NT2/D1 (cell line): ENCODE data around the gene FARS2.
"Not testable (repeated sequence)": the region's sequence is repeated elsewhere in the genome, so short reads cannot be mapped to it uniquely, and the experiment has no call there.

ENCODE experiments used
- SUZ12 ChIP-seq: IDR thresholded peaks from 2 replicates; pipeline ENCODE4 v1.6.1; 2011; ENCODE audit not compliant: insufficient read length, insufficient read depth; ENCODE audit errors: extremely low read depth
- YY1 ChIP-seq: IDR thresholded peaks from 2 replicates; pipeline ENCODE4 v1.6.1; 2011; ENCODE audit not compliant: insufficient read length, insufficient read depth
- ZNF274 ChIP-seq: IDR thresholded peaks from 2 replicates; pipeline ENCODE4 v1.6.1; 2011; ENCODE audit warnings: mild to moderate bottlenecking, low read depth, low read length

GRCh38 chr6:5564746-5565145 is 303.4 kb downstream of the FARS2 start:
- TF ChIP-seq YY1, SUZ12, ZNF274: not testable (repeated sequence)
